SK-N-SH treated with all-trans-retinoic acid at 6 μM for 48 hours (cell line): ENCODE data around the gene CYBA.

Experiments
- ARNTL ChIP-seq: fragments of 450-650 bp; formaldehyde crosslinking; IDR thresholded peaks from 2 replicates; pipeline ENCODE4 v1.5.0; 2020; ENCODE audit warnings: low read depth, mild to moderate bottlenecking, moderate library complexity, borderline replicate concordance
- PPARA ChIP-seq: fragments of 250-450 bp; sonication (Bioruptor Pico); IDR thresholded peaks from 2 replicates; pipeline ENCODE4 v1.5.0; 2020; ENCODE audit warnings: mild to moderate bottlenecking, borderline replicate concordance
- RARB ChIP-seq: fragments of 250-450 bp; sonication (Bioruptor Pico); IDR thresholded peaks from 2 replicates; pipeline ENCODE4 v1.8.0; 2021; ENCODE audit warnings: mild to moderate bottlenecking, moderate library complexity
- TCF4 ChIP-seq: fragments of 250-450 bp; sonication (Bioruptor Pico); IDR thresholded peaks from 2 replicates; pipeline ENCODE4 v1.8.0; 2021; ENCODE audit warnings: mild to moderate bottlenecking, moderate library complexity, borderline replicate concordance
- ZNF565 ChIP-seq: fragments of 450-650 bp; formaldehyde crosslinking; conservative IDR thresholded peaks from 2 replicates; pipeline ENCODE4 v1.5.0; 2020; ENCODE audit warnings: low read depth, mild to moderate bottlenecking, moderate library complexity
- ZNF8 ChIP-seq: fragments of 450-650 bp; formaldehyde crosslinking; IDR thresholded peaks from 2 replicates; pipeline ENCODE4 v1.5.0; 2020; ENCODE audit warnings: mild to moderate bottlenecking, moderate library complexity
- TF ChIP-seq, protein P1 (sequence below): fragments of 250-450 bp; sonication (Bioruptor Pico); IDR thresholded peaks from 2 replicates; pipeline ENCODE4 v1.8.0; 2020; ENCODE audit warnings: mild to moderate bottlenecking, moderate library complexity, borderline replicate concordance
- TF ChIP-seq, protein P2 (sequence below): fragments of 250-450 bp; sonication (Bioruptor Pico); IDR thresholded peaks from 2 replicates; pipeline ENCODE4 v1.5.1; 2021; ENCODE audit warnings: mild to moderate bottlenecking, moderate library complexity
- TF ChIP-seq, protein P3 (sequence below): fragments of 250-450 bp; sonication (Bioruptor Pico); IDR thresholded peaks from 2 replicates; pipeline ENCODE4 v1.8.0; 2021; ENCODE audit warnings: low read depth, mild to moderate bottlenecking, moderate library complexity, borderline replicate concordance

GRCh38 chr16:88653596-88654362 is 2.9 kb upstream of the CYBA start:
- TF ChIP-seq, protein P1, sequence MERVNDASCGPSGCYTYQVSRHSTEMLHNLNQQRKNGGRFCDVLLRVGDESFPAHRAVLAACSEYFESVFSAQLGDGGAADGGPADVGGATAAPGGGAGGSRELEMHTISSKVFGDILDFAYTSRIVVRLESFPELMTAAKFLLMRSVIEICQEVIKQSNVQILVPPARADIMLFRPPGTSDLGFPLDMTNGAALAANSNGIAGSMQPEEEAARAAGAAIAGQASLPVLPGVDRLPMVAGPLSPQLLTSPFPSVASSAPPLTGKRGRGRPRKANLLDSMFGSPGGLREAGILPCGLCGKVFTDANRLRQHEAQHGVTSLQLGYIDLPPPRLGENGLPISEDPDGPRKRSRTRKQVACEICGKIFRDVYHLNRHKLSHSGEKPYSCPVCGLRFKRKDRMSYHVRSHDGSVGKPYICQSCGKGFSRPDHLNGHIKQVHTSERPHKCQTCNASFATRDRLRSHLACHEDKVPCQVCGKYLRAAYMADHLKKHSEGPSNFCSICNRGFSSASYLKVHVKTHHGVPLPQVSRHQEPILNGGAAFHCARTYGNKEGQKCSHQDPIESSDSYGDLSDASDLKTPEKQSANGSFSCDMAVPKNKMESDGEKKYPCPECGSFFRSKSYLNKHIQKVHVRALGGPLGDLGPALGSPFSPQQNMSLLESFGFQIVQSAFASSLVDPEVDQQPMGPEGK: no peak
- TF ChIP-seq, protein P2, sequence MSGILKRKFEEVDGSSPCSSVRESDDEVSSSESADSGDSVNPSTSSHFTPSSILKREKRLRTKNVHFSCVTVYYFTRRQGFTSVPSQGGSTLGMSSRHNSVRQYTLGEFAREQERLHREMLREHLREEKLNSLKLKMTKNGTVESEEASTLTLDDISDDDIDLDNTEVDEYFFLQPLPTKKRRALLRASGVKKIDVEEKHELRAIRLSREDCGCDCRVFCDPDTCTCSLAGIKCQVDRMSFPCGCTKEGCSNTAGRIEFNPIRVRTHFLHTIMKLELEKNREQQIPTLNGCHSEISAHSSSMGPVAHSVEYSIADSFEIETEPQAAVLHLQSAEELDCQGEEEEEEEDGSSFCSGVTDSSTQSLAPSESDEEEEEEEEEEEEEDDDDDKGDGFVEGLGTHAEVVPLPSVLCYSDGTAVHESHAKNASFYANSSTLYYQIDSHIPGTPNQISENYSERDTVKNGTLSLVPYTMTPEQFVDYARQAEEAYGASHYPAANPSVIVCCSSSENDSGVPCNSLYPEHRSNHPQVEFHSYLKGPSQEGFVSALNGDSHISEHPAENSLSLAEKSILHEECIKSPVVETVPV (CRISPR knock-in tag): no peak
- TF ChIP-seq ARNTL (no peak), PPARA (CRISPR knock-in tag) (no peak), ZNF565 (CRISPR knock-in tag) (no peak), RARB (CRISPR knock-in tag) (no peak), TCF4 (CRISPR knock-in tag) (no peak), ZNF8 (no peak)
- TF ChIP-seq, protein P3, sequence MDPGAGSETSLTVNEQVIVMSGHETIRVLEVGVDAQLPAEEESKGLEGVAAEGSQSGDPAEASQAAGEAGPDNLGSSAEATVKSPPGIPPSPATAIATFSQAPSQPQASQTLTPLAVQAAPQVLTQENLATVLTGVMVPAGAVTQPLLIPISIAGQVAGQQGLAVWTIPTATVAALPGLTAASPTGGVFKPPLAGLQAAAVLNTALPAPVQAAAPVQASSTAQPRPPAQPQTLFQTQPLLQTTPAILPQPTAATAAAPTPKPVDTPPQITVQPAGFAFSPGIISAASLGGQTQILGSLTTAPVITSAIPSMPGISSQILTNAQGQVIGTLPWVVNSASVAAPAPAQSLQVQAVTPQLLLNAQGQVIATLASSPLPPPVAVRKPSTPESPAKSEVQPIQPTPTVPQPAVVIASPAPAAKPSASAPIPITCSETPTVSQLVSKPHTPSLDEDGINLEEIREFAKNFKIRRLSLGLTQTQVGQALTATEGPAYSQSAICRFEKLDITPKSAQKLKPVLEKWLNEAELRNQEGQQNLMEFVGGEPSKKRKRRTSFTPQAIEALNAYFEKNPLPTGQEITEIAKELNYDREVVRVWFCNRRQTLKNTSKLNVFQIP (CRISPR knock-in tag): no peak
